Hematopoietic multipotent progenitor cell treated with erythropoietin and hydrocortisone succinate and interleukin-3 and kit ligand, for 4 days (in vitro differentiated cells): ENCODE measurements around the gene TMIGD2.
"Not testable (repeated sequence)": the region's sequence is repeated elsewhere in the genome, so short reads cannot be mapped to it uniquely, and the experiment has no call there.

ENCODE experiments used
- DNase-seq: peaks from one replicate; pipeline ENCODE4 v3.0.0-alpha.2; 2015

Gene TMIGD2

GRCh38 chr19:4295972-4296771 is 6.0 kb downstream of the TMIGD2 start:
- DNase-seq = peak; percentile 56

DNA sequence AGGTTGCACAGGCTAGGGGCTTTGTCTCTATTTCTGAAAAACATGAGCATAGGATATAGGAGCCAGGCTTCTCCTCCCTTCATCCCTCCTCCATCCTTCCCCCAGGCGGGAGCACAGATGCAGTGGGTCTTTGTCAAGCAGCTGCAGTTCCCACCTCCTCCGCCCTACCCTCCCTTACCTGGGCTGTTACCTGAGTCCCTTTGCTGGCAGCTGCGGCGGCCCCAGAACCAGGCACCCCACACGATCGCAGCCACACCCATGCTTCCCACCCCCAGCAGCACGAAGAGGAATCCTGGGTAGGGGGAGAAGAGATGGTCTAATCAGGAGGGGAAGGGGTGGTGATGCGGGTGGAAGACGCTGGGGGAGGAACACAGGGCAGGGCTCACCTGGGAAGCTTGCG is 7.8 kb downstream of the TMIGD2 start:
- DNase-seq = no peak

GRCh38 chr19:4292515-4292914 is 9.7 kb downstream of the TMIGD2 start:
- no peak for DNase-seq

- DNase-seq = no peak
Measured at GRCh38 chr19:4291184-4291732, 10.9 kb downstream of the TMIGD2 start.

DNA sequence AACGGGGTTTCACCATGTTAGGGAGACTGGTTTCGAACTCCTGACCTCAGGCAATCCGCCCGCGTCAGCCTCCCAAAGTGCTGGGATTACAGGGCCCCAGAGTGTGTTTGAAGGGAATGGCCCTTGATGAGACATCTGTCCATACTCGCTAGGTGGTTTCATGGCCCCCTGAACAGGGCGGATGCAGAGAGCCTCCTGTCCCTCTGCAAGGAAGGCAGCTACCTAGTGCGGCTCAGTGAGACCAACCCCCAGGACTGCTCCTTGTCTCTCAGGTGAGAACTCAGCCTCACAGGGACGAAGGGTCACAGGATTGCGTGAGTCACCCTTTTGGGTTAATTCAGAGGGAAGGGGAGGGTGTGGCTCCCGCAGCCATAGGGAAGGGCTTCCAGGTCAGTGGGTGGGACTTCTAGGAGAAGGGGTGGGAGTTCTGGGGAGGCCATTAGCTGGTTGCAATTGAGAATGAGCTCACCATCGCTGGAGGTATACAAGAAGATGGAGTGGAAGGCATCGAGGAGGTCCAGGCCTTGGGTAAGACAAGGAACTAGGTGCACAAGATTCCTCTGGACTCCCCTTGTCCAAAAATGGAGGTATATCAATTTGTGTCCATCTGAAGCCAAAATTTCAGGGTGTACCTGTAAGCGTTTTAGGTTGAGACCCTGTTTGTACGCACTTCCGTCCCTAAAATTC is 14.0 kb downstream of the TMIGD2 start:
- DNase-seq = no peak

- not testable (repeated sequence) for DNase-seq
Measured at GRCh38 chr19:4286141-4286540, 16.0 kb downstream of the TMIGD2 start.

GRCh38 chr19:4284974-4285373 is 17.2 kb downstream of the TMIGD2 start:
- DNase-seq = no peak

DNA sequence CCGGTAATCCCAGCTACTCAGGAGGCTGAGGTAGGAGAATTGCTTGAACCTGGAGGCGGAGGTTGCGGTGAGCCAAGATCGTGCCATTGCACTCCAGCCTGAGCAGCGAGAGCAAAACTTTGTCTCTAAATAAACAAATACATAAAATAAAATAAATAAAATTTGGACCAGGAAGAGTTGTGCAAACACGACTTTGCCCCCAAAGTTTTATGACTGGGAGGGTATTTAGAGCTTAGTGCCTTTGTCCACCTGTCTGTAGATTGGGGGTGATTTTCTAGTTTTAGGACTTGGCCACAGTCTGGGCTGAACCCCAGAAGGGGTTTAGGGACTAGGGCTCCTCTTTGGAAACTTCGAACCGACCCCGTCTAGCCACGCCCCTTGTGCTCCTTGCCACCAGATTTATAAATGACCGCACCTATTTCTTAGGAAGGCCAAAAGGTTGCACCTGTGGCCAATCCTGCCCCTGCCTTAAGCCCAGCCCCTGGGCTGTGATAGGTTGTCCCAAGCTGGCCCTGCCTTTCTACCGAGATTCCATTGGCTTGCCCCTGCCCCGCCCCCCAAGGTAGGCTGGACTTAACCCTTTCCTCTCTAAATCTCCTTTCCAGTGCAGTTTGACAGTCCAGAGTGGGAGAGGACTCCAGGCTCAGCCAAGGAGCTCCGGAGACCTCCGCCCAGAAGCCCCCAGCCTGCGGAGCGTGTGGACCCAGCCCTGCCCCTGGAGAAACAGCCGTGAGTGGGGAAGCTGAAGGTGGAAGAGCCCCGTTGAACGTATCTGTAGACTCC is 17.8 kb downstream of the TMIGD2 start:
- peak; percentile 59 for DNase-seq

- no peak for DNase-seq
Measured at GRCh38 chr19:4279530-4280422, 22.4 kb downstream of the TMIGD2 start.

DNA sequence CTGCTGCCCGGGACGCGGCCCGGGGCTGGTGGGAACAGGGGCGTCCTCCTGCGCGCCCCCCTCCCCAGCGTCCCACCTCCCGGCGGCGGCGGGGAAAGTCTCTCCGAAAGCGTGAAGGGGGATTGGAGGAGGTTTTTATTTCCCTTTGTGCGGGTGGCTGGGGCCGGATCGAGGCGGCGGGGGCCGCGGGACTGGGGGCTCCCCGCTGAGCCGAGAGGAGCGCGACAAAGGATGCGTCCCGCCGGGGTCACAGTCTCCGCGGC is 23.0 kb downstream of the TMIGD2 start:
- no peak for DNase-seq

GRCh38 chr19:4278419-4279266 is 23.5 kb downstream of the TMIGD2 start, which contains the start of gene SHD:
SHD (plus strand) TSS chr19:4279266; CDS start chr19:4280064, 798 bp downstream.
- peak; percentile 61 for DNase-seq

GRCh38 chr19:4278010-4278409 is 24.2 kb downstream of the TMIGD2 start:
- no peak for DNase-seq

GRCh38 chr19:4277191-4277696 is 24.9 kb downstream of the TMIGD2 start:
- no peak for DNase-seq

DNA sequence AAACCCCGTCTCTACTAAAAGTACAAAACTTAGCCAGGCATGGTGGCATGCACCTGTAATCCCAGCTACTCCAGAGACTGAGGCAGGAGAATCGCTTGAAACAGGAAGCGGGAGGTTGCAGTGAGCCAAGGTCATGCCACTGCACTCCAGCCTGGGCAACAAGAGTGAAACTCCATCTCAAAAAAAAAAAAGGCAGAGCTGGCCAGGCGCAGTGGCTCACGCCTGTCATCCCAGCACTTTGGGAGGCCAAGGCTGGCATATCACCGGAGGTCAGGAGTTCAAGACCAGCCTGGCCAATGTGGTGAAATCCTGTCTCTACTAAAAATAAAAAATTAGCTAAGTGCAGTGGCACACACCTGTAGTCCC is 27.9 kb downstream of the TMIGD2 start:
- DNase-seq = not testable (repeated sequence)

DNA sequence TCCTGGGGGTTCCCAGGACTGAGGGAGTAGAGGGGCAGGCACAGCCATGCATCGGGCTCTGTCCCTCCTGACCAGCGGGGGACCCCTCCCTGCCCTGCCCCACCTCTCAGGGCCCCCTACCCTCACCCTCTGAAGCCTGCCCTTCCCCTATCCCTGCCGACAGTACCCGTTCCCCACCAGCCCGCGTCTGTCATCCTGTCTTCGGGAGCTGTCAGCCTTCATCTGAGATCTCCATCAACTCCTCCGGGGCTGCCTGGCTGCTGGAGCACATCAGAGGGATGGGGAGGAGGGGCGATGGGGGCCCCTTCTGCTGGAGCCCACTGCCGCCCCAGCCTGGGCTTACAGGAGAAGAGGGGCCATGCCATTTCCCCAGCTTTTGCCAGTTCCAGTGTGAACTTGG is 29.3 kb downstream of the TMIGD2 start:
- no peak for DNase-seq

DNA sequence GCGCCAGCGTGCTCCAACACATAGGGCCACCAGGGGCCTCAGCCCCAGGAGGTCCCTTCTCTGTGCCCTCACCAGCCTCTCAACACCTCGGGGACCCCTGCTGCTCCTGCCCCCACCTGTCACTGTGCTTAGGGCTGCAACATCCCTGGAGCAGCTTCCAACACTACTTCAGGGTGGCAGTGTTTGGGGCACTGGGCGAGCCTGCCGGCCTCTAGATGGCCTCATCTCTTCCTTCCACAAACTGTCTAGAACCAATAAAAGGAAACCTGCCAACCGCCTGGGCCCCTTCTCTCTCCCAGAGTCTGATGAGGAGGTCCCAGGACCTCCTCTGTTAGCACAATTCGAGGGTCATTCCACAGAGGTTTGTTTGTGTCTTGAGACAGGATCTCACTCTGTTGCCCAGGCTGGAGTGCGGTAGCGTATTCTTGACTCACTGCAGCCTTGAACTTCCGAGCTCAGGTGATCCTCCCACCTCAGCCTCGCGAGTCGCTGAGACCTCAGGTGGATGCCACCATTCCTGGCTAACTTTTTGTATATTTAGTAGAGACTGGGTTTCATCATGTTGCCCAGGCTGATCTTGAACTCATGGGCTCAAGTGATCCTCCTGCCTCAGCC is 33.3 kb downstream of the TMIGD2 start:
- DNase-seq = no peak

- no peak for DNase-seq
Measured at GRCh38 chr19:4267901-4268815, 34.0 kb downstream of the TMIGD2 start.

DNA sequence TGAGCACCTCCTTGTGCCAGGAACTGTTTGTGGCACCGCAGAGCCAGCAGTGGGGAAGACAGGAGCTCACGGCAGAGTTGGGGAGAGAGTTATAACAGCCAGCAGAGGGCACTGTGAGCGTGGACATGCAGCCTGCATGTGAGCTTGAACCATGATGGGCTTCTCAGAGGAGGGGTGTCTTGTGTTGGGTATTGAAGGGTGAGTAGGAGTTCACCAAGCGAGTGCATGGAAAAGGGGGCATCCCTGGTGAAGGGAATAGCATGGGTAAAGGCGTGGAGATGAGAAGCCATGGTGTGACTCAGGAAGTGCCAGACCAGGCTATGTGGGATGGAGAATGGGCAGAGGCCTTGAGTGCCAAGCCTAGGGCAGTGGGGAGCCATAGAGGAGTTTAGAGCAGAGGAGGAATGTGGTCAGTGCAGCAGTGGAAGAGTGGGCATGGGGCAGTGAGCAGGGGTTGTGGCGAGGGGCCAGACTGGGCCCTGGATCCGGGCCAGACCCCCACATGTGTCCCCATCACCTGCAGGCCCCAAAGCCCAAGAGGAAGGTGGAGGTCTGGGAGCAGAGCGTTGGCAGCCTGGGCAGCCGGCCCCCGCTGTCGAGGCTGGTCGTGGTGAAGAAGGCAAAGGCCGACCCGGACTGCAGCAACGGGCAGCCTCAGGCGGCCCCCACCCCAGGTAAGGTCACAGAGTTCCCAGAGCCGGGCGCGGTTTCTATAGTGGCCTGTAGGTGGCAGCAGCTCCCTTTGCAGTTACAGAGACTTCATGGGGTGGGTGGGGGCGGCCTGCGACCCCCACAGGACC is 34.9 kb downstream of the TMIGD2 start:
- DNase-seq = peak; percentile 86
